Fibroblast of the aortic adventitia (primary cell): ENCODE results near the gene HERC5. TPM values are rescaled to one million over a fixed set of nuclear protein-coding genes. Genes with fewer than 3 reads are reported as not detected.
"Not testable (repeated sequence)": the region's sequence is repeated elsewhere in the genome, so short reads cannot be mapped to it uniquely, and the experiment has no call there.

Experiments used
- DNase-seq: peaks from one replicate; pipeline ENCODE4 v3.0.0-alpha.2; 2010; ENCODE audit warnings: low read depth
- H3K4me3 ChIP-seq: 2 replicates; pipeline ENCODE4 v1.5.1; 2011; ENCODE audit warnings: low read depth, mild to moderate bottlenecking, control low read depth, low read length, moderate library complexity
- CTCF ChIP-seq: IDR thresholded peaks from 2 replicates; pipeline ENCODE4 v1.5.1; 2011; ENCODE audit warnings: mild to moderate bottlenecking, low read length, control low read depth, inconsistent platforms; ENCODE audit not compliant: insufficient read depth
- total RNA-seq: library from RNA; depleted of rRNA; stranded (reverse); fragments of >200 nt; gene quantifications from 2 replicates; pipeline ENCODE4 v1.2.3, GENCODE V29; 2012; ENCODE audit warnings: low replicate concordance

Gene HERC5
- total RNA-seq, 1 donor: 1.5 TPM

- DNase-seq: no peak
- no peak for TF ChIP-seq CTCF
- H3K4me3 ChIP-seq: no peak overlapping the region
Measured at GRCh38 chr4:88415982-88416381, 40.9 kb upstream of the HERC5 start.

- no peak for TF ChIP-seq CTCF
- no peak overlapping the region for H3K4me3 ChIP-seq
- DNase-seq: no peak
Measured at GRCh38 chr4:88418411-88418810, 38.5 kb upstream of the HERC5 start.

DNA sequence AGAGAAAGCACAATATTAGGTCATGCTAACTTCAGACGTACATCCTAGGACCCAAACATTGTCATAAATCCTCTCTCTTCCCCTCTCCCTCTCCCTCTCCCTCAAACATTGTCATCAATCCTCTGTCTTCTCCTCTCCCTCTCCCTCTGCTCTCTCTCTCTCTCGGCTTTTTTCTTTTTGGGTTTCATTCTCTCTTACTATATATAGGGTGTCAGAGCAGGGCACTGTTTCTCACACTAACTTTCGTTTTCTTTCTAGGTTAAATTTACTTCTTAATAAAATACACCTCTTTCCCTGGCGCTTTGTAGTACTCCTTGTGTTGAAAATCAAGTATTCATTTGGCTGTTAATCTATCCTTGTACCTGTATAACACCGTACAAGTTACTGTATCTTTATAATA lies 37.0 kb upstream of the HERC5 start:
- H3K4me3 ChIP-seq: no peak overlapping the region
- no peak for TF ChIP-seq CTCF
- no peak for DNase-seq

DNA sequence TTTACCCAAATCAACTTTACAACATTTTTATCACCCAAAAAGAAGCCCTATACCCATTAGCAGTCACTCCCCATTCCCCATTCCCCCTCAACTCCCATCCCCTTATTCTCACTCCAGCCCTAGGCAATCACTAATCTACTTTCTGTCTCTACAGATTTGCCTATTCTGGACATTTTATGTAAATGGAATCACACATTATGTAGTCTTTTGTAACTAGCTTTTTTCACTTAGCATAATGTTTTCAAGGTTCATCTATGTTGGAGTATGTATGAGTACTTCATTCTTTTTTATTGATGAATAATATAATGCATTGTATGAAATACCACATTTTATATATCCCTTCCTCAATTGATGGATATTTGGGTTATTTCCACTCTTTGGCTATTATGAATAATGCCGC lies 36.1 kb upstream of the HERC5 start:
- DNase-seq: no peak
- H3K4me3 ChIP-seq: no peak overlapping the region
- TF ChIP-seq CTCF: no peak

- TF ChIP-seq CTCF: no peak
- H3K4me3 ChIP-seq: no peak overlapping the region
- DNase-seq: no peak
Measured at GRCh38 chr4:88422403-88422802, 34.5 kb upstream of the HERC5 start.

DNA sequence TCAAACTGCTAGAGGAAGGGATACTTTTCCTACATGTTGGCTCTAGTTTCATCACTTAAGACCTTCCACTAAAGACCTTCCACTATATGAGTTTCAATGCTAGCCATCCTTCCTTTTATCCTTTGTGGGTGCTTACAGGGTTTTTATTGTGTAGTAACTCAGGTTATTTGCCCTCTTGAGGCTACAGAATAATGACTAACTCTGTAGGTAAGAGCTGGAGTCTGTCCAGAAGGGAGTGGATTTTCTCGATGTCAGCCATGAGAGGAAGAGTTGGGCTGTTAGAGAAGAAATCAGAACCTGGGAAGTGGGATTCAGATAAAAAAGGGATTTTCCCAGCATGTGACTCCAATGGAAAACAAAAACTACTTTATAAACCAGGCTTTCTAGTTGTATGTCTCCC lies 27.5 kb upstream of the HERC5 start:
- no peak for DNase-seq
- H3K4me3 ChIP-seq: no peak overlapping the region
- TF ChIP-seq CTCF: no peak

GRCh38 chr4:88435987-88436693 lies 20.8 kb upstream of the HERC5 start:
- H3K4me3 ChIP-seq: no peak overlapping the region
- no peak for TF ChIP-seq CTCF
- DNase-seq: no peak

GRCh38 chr4:88437873-88438272 lies 19.0 kb upstream of the HERC5 start:
- H3K4me3 ChIP-seq: not testable (repeated sequence)

More at GRCh38 chr4:88437873-88438272, 19.0 kb upstream of the HERC5 start:
- DNase-seq: not testable (repeated sequence)
